ENCODE data around the gene PON1.

The PON1 gene

DNA sequence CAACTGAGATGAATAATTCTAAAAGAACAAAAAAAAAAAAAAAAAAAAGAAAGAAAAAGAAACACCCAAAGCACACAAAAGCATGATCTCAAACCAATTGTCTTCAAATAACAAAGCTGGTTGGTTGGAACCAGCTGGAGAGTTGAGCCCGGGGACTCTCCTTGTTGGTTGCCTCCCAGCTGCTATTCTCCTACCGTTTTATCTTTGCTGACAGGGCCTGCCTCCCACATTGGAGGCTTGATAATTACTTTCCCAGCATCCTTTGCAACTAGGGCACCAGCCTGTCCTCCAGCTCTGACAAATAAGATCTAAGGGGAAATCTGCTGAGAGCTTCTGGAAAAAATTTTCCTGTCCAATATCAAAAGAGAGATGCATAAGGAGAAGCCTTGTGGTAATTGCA, 6.8 kb downstream of the PON1 start:
- DNase-seq (ENCODE audit: low spot score): no peak

DNA sequence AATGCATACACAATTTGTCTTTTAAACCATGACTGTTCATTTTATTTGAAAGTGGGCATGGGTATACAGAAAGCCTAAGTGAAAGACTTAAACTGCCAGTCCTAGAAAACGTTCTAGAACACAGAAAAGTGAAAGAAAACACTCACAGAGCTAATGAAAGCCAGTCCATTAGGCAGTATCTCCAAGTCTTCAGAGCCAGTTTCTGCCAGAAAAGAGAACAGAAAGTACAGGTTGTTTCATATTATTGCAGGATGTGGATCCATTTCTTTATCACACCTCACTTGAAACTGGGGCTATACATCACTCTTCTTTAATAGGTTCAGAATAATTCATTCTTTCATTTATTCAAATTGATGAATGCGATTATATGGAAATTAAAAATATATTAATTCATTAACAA, 7.7 kb downstream of the PON1 start:
- no peak for DNase-seq (ENCODE audit: low spot score)

DNA sequence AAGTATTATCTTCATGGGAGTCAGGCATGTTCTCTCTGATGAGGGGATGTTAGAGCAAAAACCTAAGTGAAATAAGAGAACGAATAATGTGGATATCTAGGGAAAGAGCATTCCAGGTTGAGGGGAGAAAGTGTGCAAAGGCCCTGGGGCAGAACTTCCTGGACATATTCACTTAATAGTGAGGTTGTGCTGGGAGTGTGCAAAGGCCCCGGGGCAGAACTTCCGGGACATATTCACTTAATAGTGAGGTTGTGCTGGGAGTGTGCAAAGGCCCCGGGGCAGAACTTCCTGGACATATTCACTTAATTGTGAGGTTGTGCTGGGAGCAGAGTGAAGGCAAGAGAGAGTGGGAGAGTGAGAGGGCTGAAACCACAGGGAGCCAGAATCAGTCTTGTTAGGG, 11.8 kb downstream of the PON1 start:
- no peak for DNase-seq (ENCODE audit: low spot score)

DNA sequence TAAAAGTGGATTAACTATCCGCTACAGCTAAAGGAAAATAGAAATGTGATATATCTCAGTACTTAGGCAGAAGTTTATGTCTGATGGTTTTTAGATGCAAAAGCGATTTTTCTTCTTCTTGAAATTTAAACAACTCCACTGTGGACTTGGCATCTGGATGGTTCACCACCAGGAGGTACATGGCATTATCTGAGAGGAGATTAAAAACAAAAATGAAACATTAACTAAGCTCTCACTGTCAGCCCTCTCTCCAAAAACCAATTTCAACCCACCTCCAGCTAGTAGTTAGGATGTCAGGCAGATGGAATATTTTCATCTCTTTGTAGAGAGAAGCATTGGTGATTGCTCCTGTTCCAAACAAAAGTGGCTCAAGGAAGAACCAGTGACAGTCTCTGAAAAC, 12.9 kb downstream of the PON1 start:
- no peak for DNase-seq (ENCODE audit: low spot score)

DNA sequence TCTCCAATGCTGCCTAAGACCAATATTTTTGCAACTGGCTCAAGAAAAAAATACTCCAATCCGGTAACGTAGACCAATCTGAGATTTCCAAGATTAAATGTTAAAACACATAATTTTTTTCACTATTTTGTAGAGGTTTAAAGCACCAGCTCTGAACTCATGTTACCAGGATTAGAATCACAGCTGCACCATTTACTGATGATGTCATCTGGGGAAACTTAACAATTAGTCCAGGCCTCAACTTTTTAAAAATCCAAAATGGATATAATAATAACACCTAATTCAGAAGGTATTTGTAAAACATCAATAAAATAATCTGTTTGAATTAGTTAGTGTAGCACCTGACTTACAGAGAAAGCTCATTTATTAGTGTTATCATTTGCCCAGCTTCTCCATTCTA, 14.4 kb downstream of the PON1 start:
- no peak for DNase-seq (ENCODE audit: low spot score)

DNA sequence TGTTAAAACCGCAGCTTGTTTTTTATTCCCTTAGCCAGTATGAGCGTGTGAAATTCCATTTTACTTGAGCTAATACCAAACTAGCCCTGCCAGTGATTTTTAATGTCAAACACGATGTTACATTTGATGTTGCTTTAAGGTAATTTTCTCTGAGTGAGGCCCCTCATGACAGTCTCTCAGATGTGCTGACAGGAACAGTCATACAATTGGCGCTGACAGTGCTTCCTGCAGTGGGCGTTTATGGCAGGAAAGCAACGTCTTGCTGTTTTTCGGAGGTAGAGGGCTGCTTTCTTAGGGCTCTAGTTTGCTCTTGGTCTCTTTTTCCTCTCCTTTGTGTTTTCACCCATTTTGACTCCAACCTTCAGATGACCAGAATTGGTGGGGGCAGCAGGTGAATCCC, 19.3 kb downstream of the PON1 start:
- DNase-seq (ENCODE audit: low spot score): no peak

DNA sequence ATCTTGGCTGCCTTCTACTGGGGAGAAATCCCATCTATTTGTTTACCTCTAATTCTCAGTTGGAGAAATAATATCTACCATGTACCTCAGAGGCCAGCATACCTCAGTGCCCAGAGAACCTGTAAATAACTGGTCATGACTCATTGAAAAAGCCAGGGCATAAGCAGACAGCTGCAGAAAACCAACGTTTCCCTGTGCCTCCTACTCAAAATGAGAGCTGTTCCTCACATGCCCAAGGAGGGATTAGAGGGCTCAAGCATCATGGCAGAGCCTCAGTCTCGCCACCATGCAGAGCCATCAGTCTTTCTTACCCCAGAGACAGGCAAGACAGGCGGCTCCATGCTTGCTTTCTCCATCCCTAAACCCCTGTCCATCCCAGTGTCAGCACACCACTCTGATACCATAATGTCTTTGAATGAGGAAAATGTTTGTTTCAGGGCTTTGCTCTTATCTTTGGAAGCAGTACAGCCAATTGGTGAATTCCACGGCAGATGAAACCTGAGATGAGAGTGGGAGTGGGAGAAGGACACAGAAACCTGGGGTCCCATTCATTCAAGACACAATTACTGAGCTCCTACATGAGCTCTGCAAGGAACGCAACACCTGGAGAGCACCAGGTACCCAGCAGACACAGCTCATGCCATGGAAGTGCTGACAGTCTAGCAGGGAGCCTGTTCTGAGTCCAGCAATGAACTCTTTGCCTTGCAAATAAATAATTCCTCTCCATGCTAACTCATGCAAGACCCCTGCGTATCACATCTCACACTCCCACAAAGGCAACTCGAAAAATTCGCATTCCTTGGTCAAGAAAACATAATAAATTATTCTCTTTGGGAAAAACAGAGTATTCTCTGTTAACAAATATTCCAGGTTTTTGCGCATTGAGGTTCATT, 21.1 kb downstream of the PON1 start:
- DNase-seq (ENCODE audit: low spot score): no peak

DNA sequence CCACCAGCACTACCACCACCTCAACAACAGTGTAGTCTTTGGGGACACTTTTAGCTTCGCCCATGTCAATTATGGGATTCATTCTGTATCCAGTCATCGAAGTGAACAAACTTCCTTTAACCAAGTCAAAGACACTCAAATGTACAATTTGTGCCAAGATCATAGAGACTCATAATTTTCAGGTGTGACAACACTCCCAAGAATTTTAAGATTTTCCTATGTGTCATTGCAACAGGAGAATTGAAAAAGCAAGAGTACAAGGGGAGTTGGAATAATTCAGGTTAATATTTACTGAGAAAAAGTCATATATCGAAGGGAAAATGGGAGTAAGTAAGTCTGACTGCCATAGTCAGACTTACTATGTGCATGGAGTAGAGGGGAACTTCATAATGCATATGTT, 26.2 kb downstream of the PON1 start:
- no peak for DNase-seq (ENCODE audit: low spot score)

DNA sequence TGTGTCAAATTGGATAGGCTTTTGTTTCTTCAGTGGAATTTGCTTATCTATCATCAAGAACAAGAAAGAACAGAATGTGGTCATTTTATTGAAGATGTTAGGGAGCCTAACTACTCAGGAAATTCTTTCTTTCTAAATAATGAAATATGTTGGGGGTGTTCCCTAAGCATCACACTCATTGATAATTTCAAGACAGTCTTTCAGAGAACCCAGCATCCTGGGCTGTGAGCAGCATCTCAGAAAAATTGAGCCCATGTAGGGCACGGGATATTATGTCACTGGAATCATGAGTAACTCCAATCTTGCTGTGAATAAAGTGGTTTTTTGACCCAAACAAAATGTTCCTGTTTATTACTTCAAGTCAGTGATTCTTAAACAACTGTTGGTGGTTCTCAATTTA, 27.3 kb downstream of the PON1 start:
- DNase-seq (ENCODE audit: low spot score): no peak

DNA sequence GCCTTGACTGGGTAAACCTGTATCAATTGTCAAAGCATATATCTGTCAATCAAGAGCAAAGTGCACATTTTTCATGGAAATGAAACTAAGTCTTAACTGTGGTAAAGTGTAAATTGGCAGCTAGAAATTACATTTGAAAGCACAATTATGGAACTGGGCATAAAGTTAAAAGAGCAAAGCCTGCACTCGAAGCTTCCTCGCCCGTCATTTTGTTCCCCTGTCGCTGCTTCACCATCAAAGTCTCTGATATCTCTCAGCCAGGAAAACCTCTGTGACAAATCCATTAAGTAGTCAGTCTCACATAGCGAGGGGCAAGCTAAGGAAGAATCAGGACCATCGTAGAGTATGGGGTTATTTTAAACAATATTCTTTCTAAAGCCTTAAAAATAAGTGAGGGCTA, 27.9 kb downstream of the PON1 start:
- DNase-seq (ENCODE audit: low spot score): no peak

DNA sequence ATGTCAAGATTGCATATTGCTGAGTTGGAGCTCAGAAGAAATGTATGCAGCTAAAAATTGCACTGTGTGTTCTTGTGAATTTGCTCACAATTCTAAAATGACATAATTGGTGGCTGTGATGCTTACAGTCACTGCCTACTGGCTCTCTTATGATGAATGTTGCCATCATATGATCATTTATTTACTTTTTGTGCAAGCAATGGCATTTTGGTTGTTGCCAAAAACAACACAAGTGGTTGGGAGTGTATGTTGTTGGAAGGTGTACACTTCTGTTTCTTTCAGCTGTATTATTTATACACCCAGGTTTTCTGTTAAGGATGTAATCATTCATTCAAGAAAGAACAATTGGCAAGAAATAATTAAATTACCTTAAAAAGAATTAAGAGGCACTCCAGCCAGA, 28.9 kb downstream of the PON1 start:
- no peak for DNase-seq (ENCODE audit: low spot score)

DNA sequence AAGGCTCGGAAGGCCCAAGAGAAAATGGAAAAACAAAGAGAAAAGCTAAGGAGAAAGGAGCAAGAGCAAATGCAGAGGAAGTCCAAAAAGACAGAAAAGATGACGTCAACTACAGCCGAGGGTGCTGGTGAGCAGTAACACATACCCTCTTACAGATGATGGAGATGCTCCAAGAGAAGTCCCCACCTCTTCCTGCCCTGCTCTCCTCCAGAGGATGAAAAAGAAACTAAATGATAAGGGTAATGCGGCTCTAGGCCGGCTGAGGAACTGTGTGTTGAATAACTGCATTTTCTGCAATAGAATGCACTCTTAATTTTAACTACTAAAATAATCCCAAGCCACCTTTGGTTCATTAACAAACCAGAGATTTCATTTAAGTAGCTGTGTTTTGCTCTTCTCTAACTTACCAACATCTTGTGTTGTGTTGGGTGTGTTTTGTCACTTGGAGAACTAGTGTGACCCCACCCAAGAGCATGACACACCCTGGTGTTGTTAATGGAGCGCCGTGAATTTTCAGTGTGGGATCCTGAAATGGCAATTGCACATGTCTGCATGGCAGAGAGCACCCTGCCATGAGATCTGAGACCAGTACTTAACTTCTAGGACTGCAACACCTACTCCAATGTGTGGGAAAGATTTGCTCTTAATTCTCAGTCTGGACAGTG, 34.0 kb downstream of the PON1 start:
- DNase-seq (ENCODE audit: low spot score): no peak

DNA sequence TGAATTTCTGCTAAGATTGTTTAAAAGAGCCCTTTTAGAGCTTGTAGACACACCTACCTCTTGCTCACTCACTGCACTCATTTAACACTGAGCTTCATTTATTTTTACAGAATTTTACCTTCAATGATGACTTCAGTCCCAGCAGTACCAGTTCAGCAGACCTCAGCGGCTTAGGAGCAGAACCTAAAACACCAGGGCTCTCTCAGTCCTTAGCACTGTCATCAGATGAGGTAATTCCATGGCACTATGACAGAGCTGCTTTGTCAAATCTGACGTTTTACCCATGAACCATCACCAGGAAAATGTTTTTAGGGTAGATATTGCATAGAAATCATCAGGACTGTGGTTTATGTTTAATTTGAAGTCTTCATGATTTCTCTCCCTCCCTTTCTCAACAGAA, 38.2 kb downstream of the PON1 start:
- DNase-seq (ENCODE audit: low spot score): no peak

DNA sequence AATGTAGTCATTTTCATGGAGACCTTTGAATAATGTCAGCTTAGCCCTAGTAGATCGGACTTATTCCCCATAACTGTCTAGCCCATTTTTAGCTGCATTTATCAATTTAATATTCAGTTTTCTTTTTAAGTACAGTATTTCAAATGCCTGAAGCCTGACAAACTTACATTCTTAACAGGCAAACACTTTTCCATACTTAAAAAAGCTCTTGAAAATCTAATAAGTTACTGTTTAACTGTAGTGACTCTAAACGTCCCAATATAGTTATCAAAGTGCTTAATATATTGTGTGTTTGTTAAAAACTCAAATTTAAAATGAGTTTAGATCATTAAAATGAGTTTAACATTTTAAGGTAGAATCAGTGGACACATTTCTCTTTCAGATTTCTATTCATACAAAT, 44.9 kb downstream of the PON1 start:
- DNase-seq (ENCODE audit: low spot score): no peak

DNA sequence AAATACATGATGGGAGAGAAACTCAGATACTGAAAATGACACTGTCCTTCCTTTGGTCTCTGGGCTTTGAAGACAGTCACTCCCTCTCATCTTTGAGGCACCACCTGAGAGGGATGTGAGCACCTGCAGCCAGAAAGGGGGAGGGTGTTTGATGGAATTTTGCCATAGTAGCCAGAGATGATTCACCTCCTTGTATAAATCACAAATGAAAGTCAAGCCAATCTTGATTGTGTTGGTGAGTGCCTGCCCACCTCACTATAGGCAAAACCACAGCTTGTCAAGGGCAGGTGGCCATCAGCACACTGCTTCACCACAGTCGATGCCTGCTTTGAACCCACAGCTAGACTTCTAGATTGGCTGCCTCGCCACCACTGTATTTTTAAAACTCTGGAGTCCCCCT, 48.2 kb downstream of the PON1 start:
- no peak for DNase-seq (ENCODE audit: low spot score)

DNA sequence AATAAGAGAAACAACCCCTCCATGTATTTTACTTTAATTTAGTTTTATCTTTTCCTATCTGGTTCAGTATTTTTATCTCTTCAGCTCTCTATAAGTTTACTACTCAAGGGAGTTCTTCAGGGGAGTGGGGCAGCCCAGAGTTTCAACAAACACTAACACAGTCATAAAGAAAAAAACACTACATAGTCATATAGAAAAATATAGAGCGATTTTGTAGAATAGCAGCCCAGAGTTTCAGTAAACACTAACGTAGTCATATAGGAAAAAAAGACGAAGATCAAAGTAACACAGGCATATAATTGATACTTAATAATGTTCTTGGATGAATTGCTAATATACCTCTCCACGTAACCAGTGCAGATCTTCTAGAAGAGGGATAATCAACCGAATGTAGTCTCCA, 54.7 kb downstream of the PON1 start:
- DNase-seq (ENCODE audit: low spot score): no peak

DNA sequence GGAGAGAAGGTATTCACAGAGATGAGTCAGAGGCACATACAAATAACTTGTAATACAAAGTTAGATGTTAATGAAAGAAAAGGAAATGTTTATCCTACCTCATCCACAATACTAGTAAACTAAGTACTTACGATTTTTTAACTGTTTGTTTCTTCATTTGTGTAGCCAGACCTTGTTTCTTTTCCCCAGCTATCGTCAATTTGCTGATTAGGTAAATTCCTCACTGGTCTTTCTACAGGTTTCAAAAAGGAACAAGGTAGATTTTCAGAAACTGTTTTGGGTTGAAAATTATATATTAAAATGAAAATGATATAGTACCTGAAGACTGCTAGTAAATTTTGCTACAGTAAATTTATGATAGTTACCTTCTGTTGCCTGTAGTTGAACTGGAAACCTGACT, 56.6 kb downstream of the PON1 start:
- DNase-seq (ENCODE audit: low spot score): no peak

DNA sequence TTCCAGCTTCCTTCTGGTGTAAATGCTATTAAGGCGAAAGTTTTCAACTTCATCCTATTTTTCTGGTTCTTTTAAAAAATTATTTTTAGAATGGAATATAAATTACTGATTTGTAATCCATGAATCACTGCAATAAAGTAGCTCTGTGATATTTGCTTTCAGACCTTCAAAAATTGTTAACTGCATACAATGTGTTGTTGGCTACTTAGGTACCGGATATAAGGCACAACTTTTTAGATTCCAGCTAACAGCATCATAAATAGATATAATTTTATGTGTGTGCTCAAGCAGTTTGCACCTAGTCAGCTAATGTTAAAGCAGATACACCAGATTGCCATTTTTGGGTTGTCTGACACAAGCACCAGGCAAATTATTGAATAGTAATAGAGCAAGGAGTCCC, 58.7 kb downstream of the PON1 start:
- no peak for DNase-seq (ENCODE audit: low spot score)

DNA sequence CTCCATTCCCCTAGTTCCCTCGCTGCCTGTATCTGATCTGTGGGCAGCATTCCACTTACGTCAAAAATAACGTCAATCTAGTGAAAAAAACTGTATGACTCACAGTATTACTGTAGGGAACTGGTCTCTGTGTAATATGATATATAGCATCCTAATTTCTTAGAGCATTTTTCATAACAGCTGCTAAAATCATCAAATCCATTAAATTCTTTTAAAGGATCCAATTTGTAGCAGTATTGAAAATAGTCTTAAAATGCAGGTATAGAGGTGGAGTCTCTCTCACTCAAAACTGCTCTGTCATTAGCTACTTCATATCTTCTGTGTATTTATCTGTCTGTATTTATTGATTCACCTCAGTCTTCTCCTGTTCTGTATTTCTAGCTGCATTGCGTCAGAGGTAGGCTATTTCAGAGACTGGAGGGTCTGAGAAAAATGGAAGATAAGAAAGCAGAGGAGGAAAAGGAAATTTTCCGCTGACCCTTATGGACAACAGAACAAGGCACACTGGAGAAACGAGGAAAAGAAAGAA, 59.9 kb downstream of the PON1 start:
- no peak for DNase-seq (ENCODE audit: low spot score)

DNA sequence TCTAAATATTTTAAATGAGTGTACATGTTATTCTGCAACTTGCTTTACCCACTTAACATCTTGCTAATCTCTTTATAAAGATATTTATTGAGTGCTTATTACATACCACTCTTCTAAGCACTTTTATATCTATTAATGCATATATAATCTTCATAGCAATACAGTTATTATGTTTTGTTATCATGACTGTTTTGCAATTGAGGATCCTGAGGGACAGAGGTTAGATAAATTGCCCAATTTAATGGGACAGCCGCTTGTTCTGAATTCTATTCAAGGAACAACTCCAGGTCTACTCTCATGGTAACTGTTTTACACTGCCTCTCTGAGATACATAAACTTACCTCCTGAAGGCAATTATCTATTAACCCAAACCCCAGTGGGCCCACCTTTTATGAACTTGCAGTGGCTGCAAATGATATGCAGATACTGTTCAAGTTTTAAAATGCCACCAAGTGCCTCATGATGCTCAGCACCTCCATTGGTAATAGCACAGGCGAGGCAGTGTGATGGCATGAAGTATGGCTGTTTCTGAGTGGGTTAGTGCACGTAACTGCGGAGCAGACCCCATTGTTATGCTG, 60.5 kb downstream of the PON1 start:
- no peak for DNase-seq (ENCODE audit: low spot score)

DNA sequence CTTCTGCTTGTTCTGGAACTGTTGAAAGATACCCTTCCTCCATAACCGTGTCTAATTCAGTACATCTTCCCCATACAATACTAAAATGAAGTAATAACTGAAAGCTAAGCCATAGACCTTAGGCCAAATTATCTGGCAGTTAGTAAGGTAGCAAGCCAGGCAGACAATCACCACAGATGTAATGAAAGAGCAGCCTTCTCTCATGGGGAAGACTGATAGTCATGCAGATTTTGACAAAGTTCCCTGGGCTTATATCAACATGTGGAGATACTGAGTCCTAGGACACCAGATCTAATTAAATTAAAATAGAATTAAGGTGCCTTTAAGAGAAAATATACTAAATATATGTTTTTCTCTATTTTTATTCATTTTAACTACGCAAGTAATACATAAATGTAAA, 61.5 kb downstream of the PON1 start:
- no peak for DNase-seq (ENCODE audit: low spot score)

DNA sequence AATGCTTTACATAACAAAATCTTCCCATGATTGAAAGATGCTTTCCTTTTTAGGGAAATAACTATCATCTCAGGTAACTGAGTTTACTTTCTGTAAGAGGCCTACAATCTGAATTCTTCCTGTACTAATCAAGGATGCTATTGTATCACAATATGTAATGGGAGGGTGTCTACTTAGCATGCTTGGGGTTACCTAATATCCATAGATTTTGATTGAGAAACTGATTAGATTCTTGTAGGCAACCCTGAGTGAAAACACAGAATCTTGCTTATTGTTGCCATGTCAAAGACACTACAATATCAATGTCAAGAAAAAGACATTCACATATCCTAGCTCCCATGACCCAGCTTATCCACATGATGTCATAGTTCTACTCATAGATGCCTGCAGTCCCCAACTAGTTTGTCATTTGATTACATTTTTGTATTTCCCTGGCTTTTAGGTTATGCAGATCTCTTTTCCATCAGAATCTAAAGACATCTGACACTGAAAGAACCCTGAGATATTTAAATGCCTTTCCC, 62.4 kb downstream of the PON1 start:
- no peak for DNase-seq (ENCODE audit: low spot score)

DNA sequence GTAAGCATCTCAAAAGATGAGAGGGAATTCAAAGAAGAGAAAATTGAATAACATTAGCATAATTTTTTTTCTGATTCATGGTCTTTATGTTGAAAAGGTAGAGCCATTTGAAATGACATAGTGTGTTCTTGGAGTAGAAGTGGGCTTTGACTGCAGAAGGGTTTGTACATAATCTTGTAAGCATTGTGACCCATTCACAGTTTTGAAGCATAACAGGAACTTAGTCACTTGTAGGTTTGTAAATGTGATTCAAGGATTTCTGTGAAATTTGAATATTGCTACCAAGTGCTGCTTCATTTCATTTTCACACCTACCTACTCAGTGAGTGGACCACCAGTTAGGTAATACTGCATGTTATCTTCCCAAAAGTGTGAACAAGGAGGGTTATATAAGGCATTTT, 68.6 kb downstream of the PON1 start:
- DNase-seq (ENCODE audit: low spot score): no peak
